GM06990 (cell line): ENCODE results near the gene STARD8.
"Not testable (repeated sequence)": the region's sequence is repeated elsewhere in the genome, so short reads cannot be mapped to it uniquely, and the experiment has no call there.

ENCODE experiments used
- DNase-seq: peaks from one replicate; pipeline ENCODE4 v3.0.0-alpha.2; 2011; ENCODE audit not compliant: insufficient read length; ENCODE audit errors: extremely low read depth
- H3K27me3 ChIP-seq: replicated peaks from 2 replicates; pipeline ENCODE4 v1.6.0; 2011; ENCODE audit warnings: low read length; ENCODE audit not compliant: control insufficient read depth, insufficient read depth
- H3K36me3 ChIP-seq: 2 replicates; pipeline ENCODE4 v1.5.1; 2011; ENCODE audit warnings: low read length; ENCODE audit not compliant: control insufficient read depth, insufficient read depth
- H3K4me3 ChIP-seq: replicated peaks from 2 replicates; pipeline ENCODE4 v1.5.1; 2011; ENCODE audit warnings: low read depth, mild to moderate bottlenecking, control low read depth, low read length
- TF ChIP-seq, protein P1 (sequence below): IDR thresholded peaks from 2 replicates; pipeline ENCODE4 v1.5.1; 2011; ENCODE audit warnings: low read length, control low read depth, mild to moderate bottlenecking, inconsistent platforms; ENCODE audit not compliant: insufficient read depth, poor library complexity, severe bottlenecking

STARD8 gene

DNA sequence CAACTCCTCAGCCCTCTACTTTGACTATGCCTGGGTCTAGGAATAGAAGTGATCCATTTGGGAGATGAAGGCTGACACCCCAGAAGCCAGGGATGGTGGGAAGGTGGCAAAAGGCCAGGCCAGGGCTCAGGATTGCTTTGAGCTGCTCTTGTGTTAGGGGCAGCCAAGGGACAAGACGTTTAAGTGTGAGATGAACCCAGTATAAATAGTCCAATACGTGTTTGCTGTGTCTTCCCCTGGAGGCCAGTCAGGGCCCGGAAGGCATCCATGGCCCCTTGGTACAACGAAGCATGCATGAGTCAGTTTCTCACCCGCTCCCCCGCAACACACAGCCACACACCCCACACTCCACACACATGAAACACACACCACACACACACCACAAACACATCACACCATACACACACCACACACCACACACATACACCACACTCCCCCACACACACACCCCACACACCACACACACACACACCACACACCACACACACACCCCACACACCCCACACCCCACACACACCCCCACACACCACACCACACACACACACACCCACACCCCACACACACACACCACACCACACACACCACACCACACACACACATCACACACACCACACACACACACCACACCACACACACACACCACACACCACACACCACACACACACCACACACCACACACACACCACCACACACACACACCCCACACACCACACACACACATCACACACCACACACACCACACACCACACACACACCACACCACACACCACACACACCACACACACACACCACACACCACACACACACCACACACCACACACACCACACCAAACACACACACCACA lies 5.1 kb downstream of the STARD8 start:
- TF ChIP-seq, protein P1, sequence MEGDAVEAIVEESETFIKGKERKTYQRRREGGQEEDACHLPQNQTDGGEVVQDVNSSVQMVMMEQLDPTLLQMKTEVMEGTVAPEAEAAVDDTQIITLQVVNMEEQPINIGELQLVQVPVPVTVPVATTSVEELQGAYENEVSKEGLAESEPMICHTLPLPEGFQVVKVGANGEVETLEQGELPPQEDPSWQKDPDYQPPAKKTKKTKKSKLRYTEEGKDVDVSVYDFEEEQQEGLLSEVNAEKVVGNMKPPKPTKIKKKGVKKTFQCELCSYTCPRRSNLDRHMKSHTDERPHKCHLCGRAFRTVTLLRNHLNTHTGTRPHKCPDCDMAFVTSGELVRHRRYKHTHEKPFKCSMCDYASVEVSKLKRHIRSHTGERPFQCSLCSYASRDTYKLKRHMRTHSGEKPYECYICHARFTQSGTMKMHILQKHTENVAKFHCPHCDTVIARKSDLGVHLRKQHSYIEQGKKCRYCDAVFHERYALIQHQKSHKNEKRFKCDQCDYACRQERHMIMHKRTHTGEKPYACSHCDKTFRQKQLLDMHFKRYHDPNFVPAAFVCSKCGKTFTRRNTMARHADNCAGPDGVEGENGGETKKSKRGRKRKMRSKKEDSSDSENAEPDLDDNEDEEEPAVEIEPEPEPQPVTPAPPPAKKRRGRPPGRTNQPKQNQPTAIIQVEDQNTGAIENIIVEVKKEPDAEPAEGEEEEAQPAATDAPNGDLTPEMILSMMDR, result no peak
- no peak for DNase-seq
- Histone ChIP-seq H3K4me3 (no peak overlapping the region), H3K27me3 (no peaks in the 10 kb centered on the region; the same call in 1 of the 2 replicates), H3K36me3 (no peaks in the 10 kb centered on the region)

- no peak for DNase-seq
- H3K4me3 ChIP-seq, result no peak overlapping the region
- no peaks in the 10 kb centered on the region for H3K36me3 ChIP-seq
- TF ChIP-seq, protein P1, result no peak
- no peaks in the 10 kb centered on the region for H3K27me3 ChIP-seq
Observed at GRCh38 chrX:68654693-68655092, 7.2 kb downstream of the STARD8 start.

DNA sequence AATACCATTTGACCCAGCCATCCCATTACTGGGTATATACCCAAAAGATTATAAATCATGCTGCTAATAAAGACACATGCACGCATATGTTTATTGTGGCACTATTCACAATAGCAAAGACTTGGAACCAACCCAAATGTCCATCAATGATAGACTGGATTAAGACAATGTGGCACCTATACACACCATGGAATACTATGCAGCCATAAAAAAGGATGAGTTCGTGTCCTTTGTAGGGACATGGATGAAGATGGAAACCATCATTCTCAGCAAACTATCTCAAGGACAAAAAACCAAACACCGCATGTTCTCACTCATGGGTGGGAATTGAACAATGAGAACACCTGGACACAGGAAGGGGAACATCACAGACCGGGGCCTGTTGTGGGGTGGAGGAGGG lies 9.0 kb downstream of the STARD8 start:
- H3K27me3 ChIP-seq, H3K4me3 ChIP-seq, H3K36me3 ChIP-seq, DNase-seq: not testable (repeated sequence)

DNA sequence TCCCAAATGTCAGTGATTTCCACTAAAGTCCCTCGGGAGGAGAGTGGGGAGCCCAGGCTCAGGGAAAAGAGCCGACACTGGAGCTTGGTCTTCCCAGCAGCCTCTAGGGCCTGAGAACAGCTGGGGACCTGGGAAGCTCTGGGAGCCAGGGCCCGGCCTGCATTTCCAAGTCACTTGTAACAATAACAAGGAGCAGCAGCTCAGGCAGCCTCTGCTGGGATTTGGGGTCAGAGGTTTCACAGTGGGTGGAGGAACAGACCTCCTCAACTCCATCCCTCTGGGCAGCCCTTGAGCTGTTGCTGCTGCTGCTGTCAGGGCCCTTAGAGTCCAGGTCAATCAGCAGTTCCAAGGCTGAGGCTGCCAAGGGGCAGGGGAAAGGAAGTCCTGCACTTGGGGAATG lies 11.1 kb downstream of the STARD8 start:
- TF ChIP-seq, protein P1, result no peak
- H3K36me3 ChIP-seq, result no peaks in the 10 kb centered on the region
- no peak for DNase-seq
- no peaks in the 10 kb centered on the region for H3K27me3 ChIP-seq
- H3K4me3 ChIP-seq, result no peak overlapping the region

DNA sequence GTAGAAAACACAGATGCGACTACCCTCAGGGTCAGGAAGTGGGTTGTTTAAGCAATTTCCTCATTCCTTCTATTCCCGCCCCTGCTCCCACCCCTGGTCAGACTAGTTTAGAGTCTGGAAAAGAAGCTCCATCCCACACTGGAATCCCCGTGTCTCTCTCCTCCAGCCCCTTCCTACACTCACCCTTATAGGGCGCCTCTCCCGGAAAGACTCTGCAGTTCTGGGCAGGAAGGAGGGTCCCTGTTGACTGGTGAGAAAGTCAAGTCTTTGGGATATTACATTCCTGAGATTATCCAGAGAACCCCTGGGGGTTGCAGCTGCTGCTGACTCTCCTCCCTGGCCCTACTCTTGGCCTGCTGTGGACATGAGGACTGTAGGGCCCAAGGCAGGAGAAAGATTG lies 11.9 kb downstream of the STARD8 start:
- no peak for DNase-seq
- Histone ChIP-seq H3K4me3 (no peak overlapping the region), H3K36me3 (no peaks in the 10 kb centered on the region), H3K27me3 (no peaks in the 10 kb centered on the region)
- TF ChIP-seq, protein P1, result no peak

GRCh38 chrX:68659786-68660185 lies 12.3 kb downstream of the STARD8 start:
- TF ChIP-seq, protein P1, result no peak
- no peaks in the 10 kb centered on the region for H3K36me3 ChIP-seq
- no peak overlapping the region for H3K4me3 ChIP-seq
- DNase-seq, result no peak
- H3K27me3 ChIP-seq, result no peaks in the 10 kb centered on the region
